ENCODE data around the gene TMEM167B. TPM values are rescaled to one million over a fixed set of nuclear protein-coding genes. Genes with fewer than 3 reads are reported as not detected.

The TMEM167B gene
- total RNA-seq, 1 donor from 2014 or later, result 31.5 TPM

DNA sequence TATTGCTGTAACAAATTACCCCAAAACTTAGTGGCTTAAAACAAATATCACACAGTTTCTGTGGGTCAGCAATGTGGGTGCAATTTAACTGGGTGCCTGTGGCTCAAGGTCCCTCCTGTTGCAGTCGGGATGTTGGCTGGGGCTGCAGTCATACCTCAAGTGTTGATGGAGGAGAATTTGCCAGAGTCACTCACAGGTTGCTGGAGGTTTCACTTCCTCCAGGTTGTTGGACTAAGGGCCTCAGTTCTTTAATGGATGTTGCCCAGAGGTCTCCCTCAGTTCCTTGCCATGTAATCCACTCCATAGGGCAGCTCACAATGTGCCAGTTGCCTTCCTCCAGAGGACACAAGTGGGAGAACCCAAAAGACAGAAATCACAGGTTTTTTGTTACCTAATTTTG is 12.2 kb upstream of the TMEM167B start:
- DNase-seq (no peak), ATAC-seq (no peak)
- intact Hi-C loops (cut with micrococcal nuclease), result no loop called here

DNA sequence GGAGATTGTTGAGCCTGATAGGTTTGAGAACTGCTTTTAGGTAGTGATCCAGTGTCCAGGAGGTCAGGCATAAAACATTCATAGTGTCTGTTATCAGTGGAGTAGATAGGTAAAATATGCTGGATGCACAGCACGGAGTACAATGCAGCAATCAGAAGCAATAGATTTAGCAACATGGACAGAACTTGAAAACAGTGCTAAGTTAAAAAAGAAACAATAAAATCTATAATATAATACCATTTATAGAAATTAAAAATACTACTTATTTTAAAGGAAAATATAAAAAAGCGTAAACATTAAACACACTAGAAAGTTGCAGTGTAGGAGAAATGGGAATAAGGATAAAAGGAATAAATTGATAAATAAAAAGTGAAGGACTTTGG is 11.3 kb upstream of the TMEM167B start:
- DNase-seq (no peak), ATAC-seq (no peak)
- intact Hi-C loops (cut with micrococcal nuclease), result no loop called here

DNA sequence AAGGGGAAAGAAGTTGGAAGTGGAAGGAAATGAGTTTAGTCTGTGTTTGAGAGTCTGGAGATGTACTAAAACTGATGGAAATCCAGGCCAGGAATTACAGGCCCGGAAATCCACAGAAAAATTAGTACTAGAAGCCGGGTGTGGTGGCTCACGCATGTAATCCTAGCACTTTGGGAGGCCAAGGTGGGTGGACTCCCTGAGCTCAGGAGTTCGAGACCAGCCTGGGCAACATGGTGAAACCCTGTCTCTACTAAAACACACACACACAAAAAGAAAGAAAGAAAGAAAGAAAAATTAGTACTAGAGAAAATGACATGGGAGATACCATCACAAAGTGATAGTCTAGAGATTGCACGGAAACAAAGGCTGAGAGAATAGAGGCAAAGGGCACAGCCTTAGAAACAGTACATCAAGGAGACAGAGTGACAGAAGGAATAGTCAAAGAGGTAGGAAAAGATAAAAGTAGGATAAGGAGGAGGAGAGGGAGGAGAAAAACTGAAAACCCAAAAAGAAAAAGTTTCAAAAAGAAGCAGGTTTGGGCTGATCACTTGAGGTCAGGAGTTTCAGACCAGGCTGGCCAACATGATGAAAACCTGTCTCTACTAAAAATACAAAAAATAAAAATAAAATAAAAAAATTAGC is 10.0 kb upstream of the TMEM167B start:
- ATAC-seq (no peak), DNase-seq (no peak)
- intact Hi-C loops (cut with micrococcal nuclease), result no loop called here

DNA sequence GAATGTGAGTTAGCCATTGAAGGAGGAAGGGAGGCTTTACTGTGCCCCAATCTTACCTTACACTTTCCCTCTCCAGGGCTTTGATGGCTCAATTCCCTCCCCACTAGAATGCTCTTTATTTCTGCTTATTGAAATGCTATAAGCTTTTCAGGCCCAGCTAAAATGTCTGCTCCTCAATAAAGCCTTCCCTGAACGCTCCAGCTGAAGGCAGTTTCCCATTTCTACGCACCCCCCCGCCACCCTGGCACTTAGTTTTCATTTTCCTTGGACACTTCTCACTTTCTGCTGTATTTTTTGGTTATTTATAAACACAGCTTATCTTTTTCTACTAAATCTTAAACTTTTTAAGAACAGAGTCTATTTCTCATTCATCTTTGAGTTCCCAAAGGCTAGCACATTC is 7.1 kb upstream of the TMEM167B start:
- intact Hi-C loops (cut with micrococcal nuclease), result no loop called here
- DNase-seq (no peak), ATAC-seq (no peak)

DNA sequence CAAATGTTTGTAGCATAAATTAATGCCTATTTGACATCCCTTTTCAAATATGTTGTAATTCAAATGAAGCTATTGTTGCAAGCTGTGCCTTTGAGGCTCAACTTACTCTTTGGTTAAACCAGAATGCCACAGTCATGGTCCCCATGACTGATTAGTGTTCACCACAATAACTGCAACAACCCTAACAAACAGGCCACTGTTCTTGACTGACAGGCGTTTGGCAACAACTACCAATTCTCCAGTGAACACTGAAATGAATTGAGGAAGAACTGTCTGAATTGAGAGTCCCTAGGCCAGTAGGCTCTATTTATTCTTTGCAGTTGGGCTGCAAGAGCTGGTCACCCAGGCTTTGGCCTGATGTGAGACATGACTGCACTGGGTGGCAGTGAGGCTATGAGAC is 6.6 kb upstream of the TMEM167B start:
- ATAC-seq (no peak), DNase-seq (no peak)
- intact Hi-C loops (cut with micrococcal nuclease), result no loop called here

DNA sequence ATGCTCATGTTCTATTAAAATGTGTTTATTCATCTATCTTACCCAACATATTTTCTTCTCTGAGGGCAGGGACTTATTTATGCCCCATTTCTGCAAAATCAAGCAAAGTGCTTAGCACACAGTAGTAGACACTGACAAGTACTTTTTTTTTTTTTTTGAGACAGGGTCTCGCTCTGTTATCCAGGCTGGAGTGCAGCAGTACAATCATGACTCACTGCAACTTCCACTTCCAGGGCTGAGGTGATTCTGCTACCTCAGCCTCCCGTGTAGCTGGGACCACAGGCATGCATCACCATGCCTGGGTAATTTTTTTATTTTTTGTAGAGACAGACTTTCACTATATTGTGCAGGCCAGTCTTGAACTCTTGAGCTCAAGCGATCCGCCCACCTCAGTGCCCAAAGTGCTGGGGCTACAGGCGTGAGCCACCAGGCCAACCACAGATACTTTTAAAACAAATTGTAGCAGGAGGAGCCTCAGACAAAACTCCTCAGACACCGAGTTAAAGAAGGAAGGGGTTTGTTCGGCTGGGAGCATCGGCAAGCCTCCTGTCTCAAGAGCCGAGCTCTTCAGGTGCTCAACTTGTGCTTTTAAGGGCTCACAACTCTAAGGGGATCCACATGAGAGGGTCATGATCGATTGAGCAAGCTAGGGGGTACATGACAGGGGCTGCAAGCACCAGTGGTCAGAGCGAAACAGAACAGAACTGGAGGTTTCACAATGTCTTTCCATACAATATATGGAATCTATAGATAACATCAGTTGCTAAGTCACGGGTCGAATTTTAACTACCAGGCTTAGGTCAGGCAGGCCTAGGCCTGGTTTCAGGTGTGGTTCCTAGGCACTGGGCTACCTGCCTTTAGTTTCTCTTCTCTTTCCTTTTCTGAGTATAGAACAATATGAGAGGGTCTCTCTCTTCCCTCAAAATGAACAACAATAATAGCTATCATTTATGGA is 5.7 kb upstream of the TMEM167B start:
- intact Hi-C loops (cut with micrococcal nuclease), result no loop called here
- DNase-seq, result no peak
- no peak for ATAC-seq

DNA sequence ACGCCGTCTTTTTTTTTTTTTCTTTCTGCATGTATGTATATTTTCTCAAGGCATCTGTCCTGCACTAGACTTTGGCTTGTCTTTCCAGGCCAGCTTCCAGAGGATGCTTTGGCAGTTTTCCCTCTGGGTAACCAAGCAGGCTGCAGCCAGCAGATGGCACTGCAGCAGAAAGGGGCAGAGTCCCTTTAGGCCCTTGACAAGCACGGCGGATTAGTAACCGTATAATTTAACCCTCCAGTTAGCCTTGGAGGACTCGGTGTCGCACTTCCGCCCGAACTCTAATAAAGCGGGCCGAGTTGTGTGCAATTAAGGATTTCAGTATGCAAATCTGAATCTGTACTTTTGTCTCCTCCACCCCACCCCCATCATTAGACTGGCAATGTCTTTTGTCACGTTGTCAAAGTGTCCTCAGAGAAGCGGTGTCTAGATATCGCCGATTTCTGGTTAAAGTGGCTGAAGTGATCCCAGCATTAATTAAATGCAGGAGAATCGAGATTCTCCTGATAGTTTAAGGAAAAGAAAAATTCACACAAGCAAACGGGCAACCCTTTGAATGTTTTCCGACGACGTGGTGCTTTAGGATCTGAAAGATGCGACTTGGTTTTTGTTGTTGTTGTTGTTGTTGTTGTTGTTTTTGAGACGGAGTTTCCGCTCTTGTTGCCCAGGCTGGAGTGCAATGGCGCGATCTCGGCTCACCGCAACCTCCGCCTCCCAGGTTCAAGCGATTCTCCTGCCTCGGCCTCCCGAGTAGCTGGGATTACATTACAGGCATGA is 1.1 kb upstream of the TMEM167B start:
- intact Hi-C loops (cut with micrococcal nuclease), result no loop called here
- ATAC-seq (peak; percentile 36), DNase-seq (peak; percentile 71)

DNA sequence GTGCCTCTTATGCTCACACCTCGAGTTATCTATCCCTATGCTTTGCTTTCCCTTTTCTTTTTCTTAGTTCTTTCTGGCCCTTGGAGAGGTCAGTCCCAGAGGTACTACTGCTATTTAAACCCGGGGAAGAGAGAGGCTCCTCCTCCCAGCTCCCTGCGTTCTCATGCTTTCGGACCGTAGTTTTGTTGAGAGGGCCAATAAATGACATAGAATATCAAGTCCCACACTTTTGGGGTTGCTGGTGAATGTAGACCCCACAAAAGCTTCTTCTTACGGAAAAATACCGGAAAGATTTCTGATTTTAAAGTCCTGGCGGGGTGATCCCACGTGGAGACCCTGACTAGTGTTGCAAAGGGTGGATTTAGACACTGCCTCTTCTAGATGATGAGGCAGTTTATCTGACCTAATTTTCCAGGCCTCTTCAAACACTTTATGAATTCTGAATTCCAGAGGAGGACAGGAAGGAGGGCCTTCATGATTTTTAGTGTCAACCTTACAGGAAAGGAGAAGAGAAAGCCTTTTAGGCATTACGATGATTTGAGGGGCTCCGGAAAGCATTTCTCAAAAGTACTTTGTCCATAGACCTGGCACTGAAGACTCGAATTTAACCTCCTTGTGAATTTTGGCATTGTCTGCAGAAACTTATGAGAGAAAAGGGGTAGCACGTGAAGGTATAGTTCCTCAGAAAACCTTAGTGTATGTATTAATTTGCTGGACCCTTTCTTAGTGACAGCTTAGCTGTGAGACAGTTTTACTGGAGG is 694 bp downstream of the TMEM167B start:
- ATAC-seq, result peak; percentile 58
- DNase-seq, result no peak
- intact Hi-C loops (cut with micrococcal nuclease), result no loop called here

DNA sequence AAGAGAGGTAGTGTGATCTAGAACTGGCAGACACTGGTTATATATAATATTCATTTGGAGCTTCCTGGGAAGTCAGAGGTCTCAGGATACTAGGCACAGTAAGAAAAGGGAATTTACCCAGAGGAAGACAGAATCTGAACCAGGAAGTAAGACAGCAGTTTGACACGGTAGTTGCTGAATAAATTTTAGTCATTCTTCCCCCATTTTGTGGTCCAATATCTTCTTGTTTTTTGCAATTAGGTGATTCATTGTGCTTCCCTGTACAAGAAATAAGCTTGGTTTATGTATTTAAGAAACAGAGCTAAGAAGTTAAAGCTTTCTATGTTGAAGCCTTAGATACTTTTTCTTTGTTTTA is 1.3 kb downstream of the TMEM167B start:
- intact Hi-C loops (cut with micrococcal nuclease), result no loop called here
- DNase-seq (no peak), ATAC-seq (no peak)

DNA sequence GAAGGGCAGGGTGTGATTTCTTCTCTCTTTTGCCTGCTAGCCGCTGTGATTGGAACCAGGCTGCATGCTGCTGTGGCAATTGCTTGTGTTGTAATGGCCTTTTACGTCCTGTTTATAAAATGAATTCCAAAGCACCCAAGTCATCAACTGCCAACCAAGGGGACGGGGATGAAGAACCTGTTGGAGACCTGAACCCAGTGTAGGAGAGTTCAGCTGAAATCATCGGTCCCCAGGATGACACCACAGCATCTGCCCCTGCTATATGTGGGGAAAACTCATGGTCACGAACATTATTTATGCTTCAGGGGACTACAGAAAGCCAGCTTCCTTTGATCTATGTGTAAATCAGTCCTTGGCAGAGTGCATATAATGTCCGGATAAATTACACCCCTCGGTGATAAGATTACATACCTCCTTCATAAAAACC is 3.8 kb downstream of the TMEM167B start:
- ATAC-seq (no peak), DNase-seq (no peak)
- intact Hi-C loops (cut with micrococcal nuclease), result no loop called here

DNA sequence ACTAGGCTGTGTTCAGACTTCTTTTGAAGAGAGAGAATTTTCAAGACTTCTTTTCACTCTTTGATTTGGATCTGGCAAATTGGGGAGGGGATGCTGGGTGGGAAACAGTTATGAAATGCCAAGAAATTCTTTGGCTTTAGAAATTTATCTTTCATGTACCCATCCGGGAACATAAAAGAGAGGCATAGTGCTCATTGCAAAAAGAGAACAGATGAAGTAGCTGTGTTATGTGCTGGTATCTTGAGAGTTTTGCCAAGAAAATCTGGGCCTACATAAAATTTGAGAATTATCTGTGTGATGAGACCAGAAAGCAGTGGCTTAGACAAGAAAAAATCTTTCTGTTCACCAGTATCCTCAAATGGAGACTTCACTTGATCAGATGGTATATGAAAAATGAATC is 4.3 kb downstream of the TMEM167B start:
- ATAC-seq (no peak), DNase-seq (no peak)
- intact Hi-C loops (cut with micrococcal nuclease), result no loop called here

DNA sequence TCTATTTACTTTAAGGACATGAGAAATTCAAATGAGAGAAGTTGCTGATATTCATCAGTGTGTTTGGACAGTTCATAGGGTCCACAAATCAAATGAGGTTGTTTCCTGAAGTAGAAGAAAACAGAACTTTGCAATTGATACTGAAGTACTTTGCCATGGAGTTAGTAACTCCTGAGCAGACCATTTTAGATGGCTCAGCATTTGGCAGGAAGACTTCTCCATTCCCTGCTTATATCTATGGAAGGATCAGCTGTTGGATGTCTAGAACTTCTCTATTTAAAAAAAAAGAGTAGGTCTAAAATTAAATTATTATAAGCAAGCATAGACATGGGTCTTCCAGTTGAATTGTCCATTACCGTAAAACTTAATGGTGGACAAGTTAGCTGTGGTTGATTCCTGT is 5.1 kb downstream of the TMEM167B start:
- no peak for ATAC-seq
- DNase-seq, result no peak
- intact Hi-C loops (cut with micrococcal nuclease), result no loop called here

DNA sequence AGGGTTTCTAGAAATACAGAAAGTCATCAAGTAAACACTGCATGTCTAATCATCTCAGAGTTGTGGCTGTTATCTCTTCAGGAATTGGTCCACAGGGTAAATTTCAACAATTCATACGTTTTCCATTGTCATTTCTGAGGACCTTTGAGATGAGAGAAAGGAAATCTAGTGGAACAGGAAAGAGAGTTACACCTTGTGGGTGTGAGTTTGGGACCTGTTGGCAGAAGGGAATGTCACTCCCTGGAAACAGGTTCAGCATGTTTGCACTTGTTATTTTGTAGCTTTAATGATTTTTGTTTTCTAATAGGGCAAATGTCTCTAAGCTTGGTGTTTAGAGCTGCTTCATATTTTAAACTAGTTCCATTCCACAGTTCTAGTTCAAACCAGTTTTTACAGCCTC is 5.6 kb downstream of the TMEM167B start:
- intact Hi-C loops (cut with micrococcal nuclease), result no loop called here
- no peak for DNase-seq
- no peak for ATAC-seq

DNA sequence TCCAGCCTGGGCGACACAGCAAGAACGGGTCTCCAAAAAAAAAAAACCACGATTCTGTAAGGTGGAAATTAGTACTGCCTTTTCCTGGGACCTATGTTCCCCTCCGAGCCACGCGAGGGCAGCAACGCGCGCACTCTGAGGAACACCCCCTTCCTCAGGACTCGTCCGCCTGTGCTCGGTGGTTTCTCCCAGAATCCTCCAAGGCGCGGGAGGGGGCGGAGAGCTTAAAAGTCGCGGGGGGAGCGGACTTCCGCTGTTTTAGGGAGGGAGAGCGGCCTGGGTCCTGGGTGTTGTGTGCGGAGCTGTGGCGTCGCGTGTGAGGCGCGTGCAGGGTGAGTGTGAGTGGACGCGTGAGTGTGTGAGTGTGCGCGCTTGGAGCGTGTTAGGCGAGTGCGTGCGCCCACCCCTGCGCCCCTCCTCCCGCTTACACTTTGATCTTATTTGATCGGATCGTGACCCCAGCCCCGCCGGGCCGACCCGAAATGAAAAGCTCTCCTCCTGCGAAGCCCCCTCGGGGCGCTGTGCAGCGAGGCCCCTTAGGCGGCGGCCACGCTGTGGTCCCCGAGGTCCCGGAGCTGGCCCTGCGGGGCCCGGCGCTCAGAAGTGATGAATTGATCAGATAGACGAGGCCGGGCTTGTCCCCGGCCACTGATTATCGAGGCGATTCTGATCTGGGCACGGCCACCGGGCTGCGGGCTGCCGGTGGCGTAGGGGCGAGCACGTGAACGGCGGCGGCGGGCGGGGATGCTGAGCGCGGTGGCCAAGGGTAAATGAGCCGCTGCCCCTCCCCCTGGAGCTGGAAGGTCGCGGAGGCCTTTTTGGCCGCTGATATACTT is 9.6 kb downstream of the TMEM167B start:
- intact Hi-C loops (cut with micrococcal nuclease), result no loop called here
- DNase-seq, result peak; percentile 97
- peak; percentile 98 for ATAC-seq

DNA sequence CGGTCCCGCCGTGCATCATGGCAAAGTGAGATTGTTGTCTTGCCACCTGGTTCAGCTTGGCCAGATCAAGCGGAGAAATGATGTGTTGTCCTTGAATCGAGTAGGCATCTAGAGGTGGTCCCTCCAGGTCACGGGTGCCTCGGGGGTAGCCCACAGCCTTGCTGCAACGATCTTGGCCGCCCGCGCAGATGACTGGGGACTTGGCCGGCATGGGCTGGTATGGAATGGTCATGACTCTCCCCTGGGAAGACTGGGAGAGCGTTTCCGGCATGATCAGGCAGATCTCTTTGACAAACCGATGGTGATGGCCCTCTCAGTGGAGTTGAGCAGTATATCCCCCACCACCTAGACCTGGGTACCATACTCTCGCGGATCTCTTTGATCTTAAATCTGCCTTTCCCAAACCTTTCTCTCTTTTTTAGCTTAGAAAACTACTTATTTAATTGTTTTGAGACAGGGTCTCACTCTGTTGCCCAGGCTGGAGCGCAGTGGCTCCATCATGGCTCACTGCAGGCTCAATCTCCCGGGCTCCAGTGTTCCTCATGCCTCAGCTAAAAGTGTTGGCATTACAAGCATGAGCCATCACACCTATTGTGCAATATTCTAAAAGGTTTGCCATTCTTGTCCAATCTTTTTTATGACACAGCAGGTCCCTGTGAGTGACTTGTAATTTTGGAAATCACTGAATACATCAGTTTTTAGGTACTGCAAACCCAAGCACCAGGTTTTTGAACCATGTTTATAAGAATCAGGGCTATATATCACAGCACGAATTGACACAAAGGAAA is 14.0 kb downstream of the TMEM167B start:
- ATAC-seq (no peak), DNase-seq (no peak)
- intact Hi-C loops (cut with micrococcal nuclease), result no loop called here

DNA sequence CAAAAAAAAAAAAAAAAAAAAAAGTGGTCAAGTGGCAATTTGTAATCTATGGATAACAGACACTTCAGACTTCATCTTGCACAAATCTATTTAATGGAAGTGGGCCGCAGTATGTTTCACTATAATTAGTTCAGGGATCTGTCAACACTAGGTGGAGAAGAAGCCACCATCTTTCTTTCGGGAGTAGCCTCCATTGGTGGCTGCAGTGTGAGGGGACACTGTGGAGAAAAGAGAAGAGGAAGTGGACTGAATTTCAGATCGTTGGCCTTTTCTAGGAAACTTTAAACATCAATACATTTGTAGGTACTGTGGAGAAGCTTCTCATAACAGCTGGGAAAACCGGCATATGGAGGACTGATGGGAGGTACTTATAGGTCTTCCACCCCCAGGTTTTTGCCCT is 15.3 kb downstream of the TMEM167B start:
- no peak for ATAC-seq
- DNase-seq, result no peak
- intact Hi-C loops (cut with micrococcal nuclease), result no loop called here

DNA sequence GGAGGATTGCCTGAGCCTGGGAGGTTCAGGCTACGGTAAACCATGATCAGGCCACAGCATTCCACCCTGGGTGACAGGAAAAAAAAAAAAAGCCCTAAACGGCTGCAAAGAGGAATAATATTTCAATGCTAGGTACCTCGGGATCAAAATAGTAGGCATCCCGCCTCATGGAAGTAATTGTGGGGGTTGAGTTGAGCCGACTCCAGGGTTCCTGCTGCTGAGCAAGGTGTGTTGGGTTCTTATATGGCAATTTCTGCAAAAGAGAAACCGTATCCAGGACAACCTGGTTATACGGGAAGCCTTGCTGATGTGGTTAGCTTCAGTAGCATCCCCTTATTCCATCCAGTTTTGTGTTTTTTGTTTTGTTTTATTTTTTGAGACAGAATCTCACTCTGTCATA is 17.2 kb downstream of the TMEM167B start:
- DNase-seq (no peak), ATAC-seq (no peak)
- intact Hi-C loops (cut with micrococcal nuclease), result no loop called here

DNA sequence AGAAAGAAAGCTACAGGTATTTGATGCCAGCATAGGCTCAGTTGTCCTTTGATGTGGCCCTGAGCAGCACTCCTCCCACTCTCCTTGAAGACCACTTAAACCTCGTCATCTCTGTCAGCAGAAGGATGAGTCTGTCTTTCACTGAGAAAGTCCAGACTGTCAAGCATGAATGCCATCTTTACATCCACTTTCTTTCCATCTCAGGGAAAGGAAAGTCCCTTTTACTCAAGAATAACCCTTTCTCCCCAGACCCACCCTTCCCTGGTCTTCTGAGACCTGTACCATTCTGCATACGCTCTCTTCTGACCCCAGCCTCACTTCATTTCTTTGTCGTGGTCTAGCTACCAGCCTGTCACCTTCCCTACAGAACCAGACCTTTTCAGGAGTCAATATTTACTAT is 19.3 kb downstream of the TMEM167B start:
- intact Hi-C loops (cut with micrococcal nuclease), result no loop called here
- ATAC-seq (no peak), DNase-seq (no peak)
